Activated CD8-positive, alpha-beta memory T cell treated with anti-CD3 and anti-CD28 coated beads, Interleukin-2, amount 10 ng/mL, durations not matched to agents 7 days and 5 days (primary cell): ENCODE data around the gene CATSPERZ. TPM values are rescaled to one million over a fixed set of nuclear protein-coding genes. Genes with fewer than 3 reads are reported as not detected.
A peak's percentile ranks its signal among the peaks of the same experiment; 100 is the strongest.

Experiments used
- ATAC-seq: fragments of 150-1000 bp; cut with Tn5 transposase; one replicate; pipeline ENCODE4 v1.10.0; 2021; ENCODE audit warnings: moderate library complexity
- CTCF ChIA-PET: fragments of 350-600 bp; sonication (Branson Sonifier 250); formaldehyde crosslinking; loops from one replicate; lab custom pipeline; 2021; ENCODE audit warnings: antibody characterized with exemption; lab: Charles Lee
- DNase-seq: peaks from one replicate; pipeline ENCODE4 v3.0.0-alpha.2; 2020
- H3K27ac Mint-ChIP-seq: one replicate; pipeline ENCODE4 v1.8.0; 2021; ENCODE audit warnings: mild to moderate bottlenecking, mixed read lengths
- H3K27me3 Mint-ChIP-seq: one replicate; pipeline ENCODE4 v1.8.0; 2021; ENCODE audit warnings: mixed read lengths
- H3K36me3 Mint-ChIP-seq: one replicate; pipeline ENCODE4 v1.8.0; 2021; ENCODE audit warnings: mild to moderate bottlenecking, mixed read lengths
- H3K4me1 Mint-ChIP-seq: one replicate; pipeline ENCODE4 v1.8.0; 2021; ENCODE audit warnings: mixed read lengths
- H3K4me3 Mint-ChIP-seq: one replicate; pipeline ENCODE4 v1.8.0; 2021; ENCODE audit warnings: mild to moderate bottlenecking, moderate library complexity, mixed read lengths
- H3K9me3 Mint-ChIP-seq: one replicate; pipeline ENCODE4 v1.8.0; 2022; ENCODE audit warnings: low read depth, mixed read lengths
- total RNA-seq, 2 experiments: library from RNA; stranded (reverse); gene quantifications; one replicate each; pipeline ENCODE4 v1.2.3, GENCODE V29; 2021

Gene CATSPERZ
- total RNA-seq, 2 experiments from 2014 or later, result not detected

DNA sequence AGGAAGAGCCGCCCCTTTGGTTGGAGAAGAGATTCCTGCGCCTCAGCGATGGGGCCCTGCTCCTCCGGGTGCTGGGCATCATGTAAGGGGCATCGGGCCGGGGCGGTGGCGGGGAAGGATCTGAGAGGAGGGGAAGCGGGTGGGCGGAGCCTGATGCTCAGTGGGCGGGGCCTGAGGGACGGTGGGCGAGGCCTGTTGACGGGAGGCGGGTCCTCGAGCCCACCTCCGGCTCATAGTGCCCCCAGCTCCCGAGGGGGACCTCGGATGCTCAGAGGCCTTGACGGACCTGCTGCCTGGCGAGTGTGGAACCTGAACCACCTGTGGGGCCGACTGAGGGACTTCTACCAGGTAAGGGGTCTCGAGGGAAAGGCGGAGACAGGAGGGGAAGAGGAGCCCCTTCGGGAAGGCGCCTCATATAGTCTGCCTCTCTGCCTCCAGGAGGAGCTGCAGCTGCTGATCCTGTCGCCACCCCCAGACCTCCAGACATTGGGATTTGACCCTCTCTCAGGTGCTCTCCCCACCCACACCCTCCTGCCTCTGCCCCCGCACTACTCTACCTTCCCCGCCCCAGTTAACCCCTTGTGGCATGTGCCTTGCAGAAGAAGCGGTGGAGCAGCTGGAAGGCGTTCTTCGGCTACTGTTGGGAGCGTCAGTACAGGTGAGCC, 40.6 kb downstream of the CATSPERZ start:
- Mint-ChIP-seq H3K9me3 (no peaks in the 10 kb centered on the region), H3K27me3 (no peaks in the 10 kb centered on the region), H3K27ac (peak overlapping the region; percentile 87), H3K36me3 (peaks cover 25% of the 10 kb centered on the region), H3K4me3 (peak overlapping the region; percentile 78), H3K4me1 (peaks cover 49% of the 10 kb centered on the region)
- peak; percentile 90 for DNase-seq
- ATAC-seq, result peak; percentile 58
- CTCF ChIA-PET, result interaction anchor here (0.7 to 5.1 kb wide), 9 partner anchors 8 to 312 kb away, joined by 3 to 51 read pairs (median 9); partner anchors contain the start of genes PRDX5 and TRMT112

DNA sequence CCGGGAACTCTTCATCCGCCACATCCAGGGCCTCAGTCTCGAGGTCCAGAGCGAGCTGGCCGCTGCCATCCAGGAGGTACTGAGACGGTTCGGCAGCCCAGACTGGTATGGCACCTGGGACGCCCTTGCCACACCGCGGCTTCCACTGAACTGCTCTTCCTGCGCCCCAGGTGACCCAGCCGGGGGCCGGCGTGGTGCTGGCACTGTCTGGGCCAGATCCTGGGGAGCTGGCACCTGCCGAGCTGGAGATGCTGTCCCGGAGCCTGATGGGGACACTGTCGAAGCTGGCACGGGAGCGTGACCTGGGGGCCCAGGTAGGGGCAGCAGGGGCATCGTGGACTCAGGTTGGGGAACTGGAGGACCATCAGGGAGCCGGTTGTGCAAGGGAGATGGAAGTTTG, 41.3 kb downstream of the CATSPERZ start:
- Mint-ChIP-seq H3K36me3 (peaks cover 25% of the 10 kb centered on the region), H3K9me3 (no peaks in the 10 kb centered on the region), H3K4me1 (peaks cover 51% of the 10 kb centered on the region), H3K27ac (peak overlapping the region; percentile 54), H3K27me3 (no peaks in the 10 kb centered on the region), H3K4me3 (peak overlapping the region; percentile 78)
- CTCF ChIA-PET, result interaction anchor here (0.9 to 5.1 kb wide), 9 partner anchors 9 to 311 kb away, joined by 3 to 51 read pairs (median 9); partner anchors contain the start of genes PRDX5 and TRMT112
- no peak for ATAC-seq
- no peak for DNase-seq

DNA sequence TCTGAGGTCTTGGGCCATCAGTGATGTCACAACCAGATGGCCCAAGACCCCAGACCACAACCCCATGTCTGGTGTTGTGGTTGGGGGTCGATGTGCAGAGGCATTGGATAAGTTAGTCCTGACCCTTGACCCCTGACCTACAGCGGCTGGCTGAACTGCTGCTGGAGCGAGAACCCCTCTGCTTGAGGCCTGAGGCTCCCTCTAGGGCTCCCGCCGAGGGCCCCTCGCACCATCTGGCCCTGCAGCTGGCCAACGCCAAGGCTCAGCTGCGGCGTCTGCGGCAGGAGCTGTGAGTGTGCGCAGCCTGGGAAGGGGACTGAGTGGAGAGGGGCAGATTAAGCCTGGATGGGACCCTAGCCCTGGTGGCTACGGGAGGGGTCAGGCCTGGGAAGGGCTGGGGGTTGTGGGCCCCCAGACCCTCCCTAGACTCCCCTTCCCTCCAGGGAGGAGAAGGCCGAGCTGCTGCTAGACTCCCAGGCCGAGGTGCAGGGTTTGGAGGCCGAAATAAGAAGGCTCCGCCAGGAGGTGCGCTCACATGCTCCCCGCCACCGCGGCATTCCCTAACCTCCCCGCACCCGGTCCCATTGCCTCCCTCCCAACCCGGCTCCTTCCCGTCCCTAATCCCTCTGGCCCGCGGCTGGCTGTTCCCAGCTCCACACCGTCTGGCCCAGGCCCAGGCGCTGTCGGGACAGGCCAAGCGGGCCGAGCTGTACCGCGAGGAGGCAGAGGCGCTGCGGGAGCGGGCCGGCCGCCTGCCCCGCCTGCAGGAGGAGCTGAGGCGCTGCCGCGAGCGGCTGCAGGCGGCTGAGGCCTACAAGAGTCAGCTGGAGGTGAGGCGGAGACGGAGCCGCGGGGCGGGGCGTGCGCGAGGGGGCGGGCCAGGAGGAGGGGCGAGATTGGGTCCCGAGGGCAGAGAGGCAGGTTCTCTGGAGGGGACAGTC, 42.0 kb downstream of the CATSPERZ start:
- Mint-ChIP-seq H3K27ac (no peak overlapping the region), H3K4me3 (peak overlapping the region; percentile 30), H3K9me3 (no peaks in the 10 kb centered on the region), H3K36me3 (peaks cover 25% of the 10 kb centered on the region), H3K27me3 (no peaks in the 10 kb centered on the region), H3K4me1 (peaks cover 50% of the 10 kb centered on the region)
- peak; percentile 95 for DNase-seq
- CTCF ChIA-PET, result interaction anchor here (0.7 to 5.1 kb wide), 16 partner anchors 10 to 310 kb away, joined by 3 to 51 read pairs (median 6); partner anchors contain the start of genes CATSPERZ, PRDX5 and TRMT112
- peak; percentile 78 for ATAC-seq

DNA sequence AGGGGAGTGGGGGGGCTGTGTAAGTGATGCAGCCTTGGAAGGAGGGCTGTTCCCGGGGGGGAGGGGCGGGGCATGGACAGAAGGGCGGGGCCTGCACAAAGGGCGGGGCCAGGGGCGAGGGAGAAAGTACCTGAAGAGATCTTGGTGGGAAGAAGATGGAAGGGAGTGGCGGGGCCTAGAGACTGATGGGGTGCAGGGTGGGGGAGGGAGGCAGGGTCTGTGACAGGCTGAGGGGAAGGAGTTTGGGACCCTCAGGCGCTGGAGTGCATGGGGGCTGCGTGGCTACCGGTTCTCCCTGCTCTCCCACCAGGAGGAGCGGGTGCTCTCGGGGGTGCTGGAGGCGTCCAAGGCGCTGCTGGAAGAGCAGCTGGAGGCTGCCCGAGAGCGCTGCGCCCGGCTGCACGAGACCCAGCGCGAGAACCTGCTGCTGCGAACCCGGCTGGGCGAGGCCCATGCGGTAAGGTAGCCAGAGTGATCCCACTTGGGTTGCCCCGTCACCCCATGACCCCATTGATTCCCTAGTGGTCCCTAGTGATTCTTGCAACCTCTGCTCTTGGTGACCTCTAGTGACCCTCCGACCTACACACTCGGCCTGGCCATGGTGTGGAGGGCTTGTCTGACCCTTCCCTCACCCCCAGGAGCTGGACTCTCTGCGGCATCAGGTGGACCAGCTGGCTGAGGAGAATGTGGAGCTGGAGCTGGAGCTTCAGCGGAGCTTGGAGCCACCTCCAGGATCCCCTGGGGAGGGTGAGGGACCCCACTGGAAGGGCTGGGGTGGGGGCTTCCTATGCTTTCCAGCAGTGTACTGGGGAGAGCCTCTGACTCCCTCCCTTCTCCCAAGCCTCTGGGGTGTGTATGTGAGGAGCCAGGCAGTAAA, 42.9 kb downstream of the CATSPERZ start:
- ATAC-seq (no peak), DNase-seq (no peak)
- peaks cover 18% of the 10 kb centered on the region for H3K36me3 Mint-ChIP-seq
- H3K9me3 Mint-ChIP-seq, result no peaks in the 10 kb centered on the region
- no peaks in the 10 kb centered on the region for H3K27me3 Mint-ChIP-seq
- no peak overlapping the region for H3K27ac Mint-ChIP-seq
- CTCF ChIA-PET, result interaction anchor here (0.9 to 5.1 kb wide), 13 partner anchors 10 to 308 kb away, joined by 3 to 51 read pairs (median 6); partner anchors contain the start of genes PRDX5 and TRMT112
- peaks cover 42% of the 10 kb centered on the region for H3K4me1 Mint-ChIP-seq
- H3K4me3 Mint-ChIP-seq, result peak overlapping the region; percentile 30

GRCh38 chr11:64343767-64344559, 43.8 kb downstream of the CATSPERZ start:
- Mint-ChIP-seq H3K27me3 (no peaks in the 10 kb centered on the region), H3K4me1 (peaks cover 34% of the 10 kb centered on the region), H3K9me3 (no peaks in the 10 kb centered on the region), H3K27ac (no peak overlapping the region), H3K36me3 (peaks cover 16% of the 10 kb centered on the region), H3K4me3 (no peak overlapping the region)
- ATAC-seq (no peak), DNase-seq (no peak)
- CTCF ChIA-PET, result interaction anchor here (0.9 to 5.1 kb wide), 4 partner anchors 9 to 73 kb away, joined by 3 to 51 read pairs (median 6); no protein-coding TSS in a partner anchor

- CTCF ChIA-PET, result interaction anchor here (1.5 to 1.6 kb wide), 3 partner anchors 10 to 30 kb away, joined by 3 to 5 read pairs (median 3); no protein-coding TSS in a partner anchor
- DNase-seq (no peak), ATAC-seq (no peak)
- Mint-ChIP-seq H3K4me1 (peaks cover 26% of the 10 kb centered on the region), H3K9me3 (no peaks in the 10 kb centered on the region), H3K4me3 (no peak overlapping the region), H3K27me3 (no peaks in the 10 kb centered on the region), H3K27ac (no peak overlapping the region), H3K36me3 (peaks cover 18% of the 10 kb centered on the region)
Measured at GRCh38 chr11:64344787-64345186, 44.6 kb downstream of the CATSPERZ start.

- ATAC-seq (no peak), DNase-seq (no peak)
- CTCF ChIA-PET, result no interaction called here
- Mint-ChIP-seq H3K4me3 (no peak overlapping the region), H3K9me3 (no peaks in the 10 kb centered on the region), H3K4me1 (peaks cover 11% of the 10 kb centered on the region), H3K36me3 (peaks cover 13% of the 10 kb centered on the region), H3K27me3 (no peaks in the 10 kb centered on the region), H3K27ac (no peak overlapping the region)
Measured at GRCh38 chr11:64347193-64347867, 47.2 kb downstream of the CATSPERZ start.

DNA sequence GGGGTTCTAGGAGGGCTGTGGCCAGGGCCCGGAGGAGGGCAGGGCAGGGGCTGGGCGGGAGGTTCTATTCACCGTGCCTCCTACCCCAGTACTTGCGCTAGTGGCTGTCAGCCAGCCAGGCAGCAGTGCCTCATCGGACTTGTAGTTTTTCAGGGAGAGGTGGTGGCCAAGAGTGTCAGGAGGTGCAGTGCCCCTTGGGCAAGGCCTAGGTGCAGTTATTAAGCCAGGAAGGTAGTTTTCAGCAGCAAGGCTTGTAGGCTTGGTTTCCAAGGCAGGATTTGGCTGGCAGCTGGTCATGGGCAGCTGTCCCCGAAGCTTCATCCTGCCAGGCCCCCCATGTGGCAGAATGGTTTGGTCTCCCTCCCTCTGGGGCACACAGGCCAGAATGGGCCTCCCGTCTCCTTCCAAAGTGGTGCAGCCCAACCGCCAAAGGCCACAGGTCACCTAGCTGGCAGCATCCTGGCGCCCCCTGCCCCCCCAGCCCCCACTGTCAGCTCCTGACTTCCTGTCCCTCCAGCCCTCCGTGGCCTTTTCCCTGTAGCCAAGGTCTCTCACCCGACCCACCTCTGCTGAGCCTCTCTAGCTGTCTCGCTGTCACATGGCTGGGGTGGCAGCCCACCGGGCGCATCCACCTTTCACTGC, 48.3 kb downstream of the CATSPERZ start:
- CTCF ChIA-PET, result interaction anchor here (2.5 kb wide), 1 partner anchor 101 kb away, joined by 6 read pairs; no protein-coding TSS in a partner anchor
- DNase-seq (no peak), ATAC-seq (no peak)
- H3K27me3 Mint-ChIP-seq, result no peaks in the 10 kb centered on the region
- H3K36me3 Mint-ChIP-seq, result peaks cover 12% of the 10 kb centered on the region
- H3K4me1 Mint-ChIP-seq, result peaks cover 11% of the 10 kb centered on the region
- no peaks in the 10 kb centered on the region for H3K9me3 Mint-ChIP-seq
- no peak overlapping the region for H3K27ac Mint-ChIP-seq
- no peak overlapping the region for H3K4me3 Mint-ChIP-seq

- H3K4me1 Mint-ChIP-seq, result peaks cover 11% of the 10 kb centered on the region
- no peak for ATAC-seq
- H3K36me3 Mint-ChIP-seq, result peaks cover 12% of the 10 kb centered on the region
- no peak for DNase-seq
- H3K27ac Mint-ChIP-seq, result no peak overlapping the region
- no peaks in the 10 kb centered on the region for H3K9me3 Mint-ChIP-seq
- no peak overlapping the region for H3K4me3 Mint-ChIP-seq
- CTCF ChIA-PET, result interaction anchor here (2.0 to 2.5 kb wide), 2 partner anchors 31 to 100 kb away, joined by 5 to 6 read pairs; partner anchors contain the start of genes PRDX5 and TRMT112
- no peaks in the 10 kb centered on the region for H3K27me3 Mint-ChIP-seq
Measured at GRCh38 chr11:64349025-64349387, 48.8 kb downstream of the CATSPERZ start.

- CTCF ChIA-PET, result interaction anchor here (2.0 to 2.5 kb wide), 2 partner anchors 32 to 100 kb away, joined by 5 to 6 read pairs; partner anchors contain the start of genes PRDX5 and TRMT112
Measured at GRCh38 chr11:64349404-64349803, 49.2 kb downstream of the CATSPERZ start.

DNA sequence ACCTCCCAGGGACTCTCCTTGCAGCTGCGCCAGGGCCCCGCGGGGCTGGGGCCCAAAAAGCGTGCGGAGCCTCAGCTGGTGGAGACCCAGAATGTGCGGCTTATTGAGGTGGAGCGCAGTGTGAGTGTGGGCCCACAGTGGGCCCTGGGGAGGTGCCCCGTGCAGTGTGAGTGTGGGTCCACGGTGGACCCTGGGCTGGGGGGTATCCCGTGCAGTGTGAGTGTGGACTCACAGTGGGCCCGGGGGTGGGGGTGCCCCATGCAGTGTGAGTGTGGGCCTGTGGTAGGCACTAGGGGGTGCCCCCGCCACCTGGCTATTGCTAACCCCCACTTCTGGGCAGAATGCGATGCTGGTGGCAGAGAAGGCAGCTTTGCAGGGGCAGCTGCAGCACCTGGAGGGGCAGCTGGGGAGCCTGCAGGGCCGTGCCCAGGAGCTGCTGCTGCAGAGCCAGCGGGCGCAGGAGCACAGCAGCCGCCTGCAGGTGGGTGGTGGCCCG, 51.0 kb downstream of the CATSPERZ start:
- DNase-seq, result no peak
- H3K27me3 Mint-ChIP-seq, result no peaks in the 10 kb centered on the region

More at GRCh38 chr11:64349404-64349803, 49.2 kb downstream of the CATSPERZ start:
- no peak overlapping the region for H3K27ac Mint-ChIP-seq
- peaks cover 11% of the 10 kb centered on the region for H3K4me1 Mint-ChIP-seq
- ATAC-seq (no peak), DNase-seq (no peak)
- no peak overlapping the region for H3K4me3 Mint-ChIP-seq
- H3K27me3 Mint-ChIP-seq, result no peaks in the 10 kb centered on the region
- H3K36me3 Mint-ChIP-seq, result peaks cover 12% of the 10 kb centered on the region
- no peaks in the 10 kb centered on the region for H3K9me3 Mint-ChIP-seq

More for the DNA sequence above, 51.0 kb downstream of the CATSPERZ start:
- Mint-ChIP-seq H3K27ac (no peak overlapping the region), H3K9me3 (no peaks in the 10 kb centered on the region), H3K4me1 (peaks cover 2% of the 10 kb centered on the region), H3K4me3 (no peak overlapping the region), H3K36me3 (peaks cover 7% of the 10 kb centered on the region)
- CTCF ChIA-PET, result interaction anchor here (1.4 to 3.1 kb wide), 2 partner anchors 9 kb away, joined by 6 to 14 read pairs; no protein-coding TSS in a partner anchor
- no peak for ATAC-seq
